Neural cell (in vitro differentiated cells): ENCODE data around the gene DENND5A.

ENCODE experiments used
- CTCF ChIP-seq: fragments of 450-650 bp; IDR thresholded peaks from 2 replicates; pipeline ENCODE4 v1.5.1; 2014; ENCODE audit warnings: antibody characterized with exemption, mild to moderate bottlenecking, moderate library complexity; ENCODE audit not compliant: poor library complexity, severe bottlenecking
- EP300 ChIP-seq: fragments of 450-650 bp; conservative IDR thresholded peaks from 2 replicates; pipeline ENCODE4 v1.6.1; 2014; ENCODE audit warnings: antibody characterized with exemption, mild to moderate bottlenecking, moderate library complexity; ENCODE audit not compliant: poor library complexity, severe bottlenecking
- EZH2 ChIP-seq: fragments of 200-600, 300-800 bp; shearing (Covaris generic), sonication (generic); IDR thresholded peaks from 2 replicates; pipeline ENCODE4 v1.6.1; 2014; ENCODE audit warnings: antibody characterized with exemption, low read length, borderline replicate concordance, mild to moderate bottlenecking; ENCODE audit not compliant: insufficient read depth, poor library complexity, severe bottlenecking
- POLR2AphosphoS5 ChIP-seq: IDR thresholded peaks from 2 replicates; pipeline ENCODE4 v1.6.1; 2012
- RAD21 ChIP-seq: fragments of 450-650 bp; conservative IDR thresholded peaks from 2 replicates; pipeline ENCODE4 v1.6.1; 2014; ENCODE audit warnings: antibody characterized with exemption, mild to moderate bottlenecking, moderate library complexity
- SMC3 ChIP-seq: fragments of 450-650 bp; conservative IDR thresholded peaks from 2 replicates; pipeline ENCODE4 v1.6.1; 2014; ENCODE audit warnings: antibody characterized with exemption, mild to moderate bottlenecking, moderate library complexity; ENCODE audit not compliant: poor library complexity
- TAF1 ChIP-seq: IDR thresholded peaks from 2 replicates; pipeline ENCODE4 v1.6.1; 2012; ENCODE audit warnings: low read depth
- TF ChIP-seq, protein P1 (sequence below): IDR thresholded peaks from 2 replicates; pipeline ENCODE4 v1.6.1; 2012; ENCODE audit warnings: borderline replicate concordance

GRCh38 chr11:9180784-9181183 is 84.4 kb downstream of the DENND5A start:
- no peak for TF ChIP-seq CTCF
- no peak for TF ChIP-seq TAF1
- TF ChIP-seq EP300, result no peak
- no peak for TF ChIP-seq SMC3
- TF ChIP-seq EZH2, result no peak
- TF ChIP-seq RAD21, result no peak
- TF ChIP-seq POLR2AphosphoS5, result no peak
- TF ChIP-seq, protein P1, sequence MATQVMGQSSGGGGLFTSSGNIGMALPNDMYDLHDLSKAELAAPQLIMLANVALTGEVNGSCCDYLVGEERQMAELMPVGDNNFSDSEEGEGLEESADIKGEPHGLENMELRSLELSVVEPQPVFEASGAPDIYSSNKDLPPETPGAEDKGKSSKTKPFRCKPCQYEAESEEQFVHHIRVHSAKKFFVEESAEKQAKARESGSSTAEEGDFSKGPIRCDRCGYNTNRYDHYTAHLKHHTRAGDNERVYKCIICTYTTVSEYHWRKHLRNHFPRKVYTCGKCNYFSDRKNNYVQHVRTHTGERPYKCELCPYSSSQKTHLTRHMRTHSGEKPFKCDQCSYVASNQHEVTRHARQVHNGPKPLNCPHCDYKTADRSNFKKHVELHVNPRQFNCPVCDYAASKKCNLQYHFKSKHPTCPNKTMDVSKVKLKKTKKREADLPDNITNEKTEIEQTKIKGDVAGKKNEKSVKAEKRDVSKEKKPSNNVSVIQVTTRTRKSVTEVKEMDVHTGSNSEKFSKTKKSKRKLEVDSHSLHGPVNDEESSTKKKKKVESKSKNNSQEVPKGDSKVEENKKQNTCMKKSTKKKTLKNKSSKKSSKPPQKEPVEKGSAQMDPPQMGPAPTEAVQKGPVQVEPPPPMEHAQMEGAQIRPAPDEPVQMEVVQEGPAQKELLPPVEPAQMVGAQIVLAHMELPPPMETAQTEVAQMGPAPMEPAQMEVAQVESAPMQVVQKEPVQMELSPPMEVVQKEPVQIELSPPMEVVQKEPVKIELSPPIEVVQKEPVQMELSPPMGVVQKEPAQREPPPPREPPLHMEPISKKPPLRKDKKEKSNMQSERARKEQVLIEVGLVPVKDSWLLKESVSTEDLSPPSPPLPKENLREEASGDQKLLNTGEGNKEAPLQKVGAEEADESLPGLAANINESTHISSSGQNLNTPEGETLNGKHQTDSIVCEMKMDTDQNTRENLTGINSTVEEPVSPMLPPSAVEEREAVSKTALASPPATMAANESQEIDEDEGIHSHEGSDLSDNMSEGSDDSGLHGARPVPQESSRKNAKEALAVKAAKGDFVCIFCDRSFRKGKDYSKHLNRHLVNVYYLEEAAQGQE, result no peak
